HFF-Myc (cell line): ENCODE data around the gene ZNF507.

Source experiments
- DNase-seq: peaks from one replicate; pipeline ENCODE4 v3.0.0-alpha.2; 2011; ENCODE audit warnings: low read depth; ENCODE audit errors: extremely low read depth
- H3K4me3 ChIP-seq: replicated peaks from 2 replicates; pipeline ENCODE4 v1.5.1; 2011; ENCODE audit warnings: low read depth, mild to moderate bottlenecking, control low read depth, low read length
- CTCF ChIP-seq: IDR thresholded peaks from 2 replicates; pipeline ENCODE4 v1.5.1; 2012; ENCODE audit warnings: mild to moderate bottlenecking, low read depth, low read length, control low read depth; ENCODE audit errors: missing control alignments

Gene ZNF507

GRCh38 chr19:32401992-32402391 is 56.6 kb downstream of the ZNF507 start:
- no peak overlapping the region for H3K4me3 ChIP-seq
- no peak for TF ChIP-seq CTCF
- no peak for DNase-seq

- no peak for TF ChIP-seq CTCF
- H3K4me3 ChIP-seq, result no peak overlapping the region
- no peak for DNase-seq
Measured at GRCh38 chr19:32403291-32403995, 58.0 kb downstream of the ZNF507 start.

GRCh38 chr19:32404213-32404932 is 59.0 kb downstream of the ZNF507 start:
- TF ChIP-seq CTCF, result no peak
- no peak for DNase-seq
- H3K4me3 ChIP-seq, result peak overlapping the region; percentile 82

GRCh38 chr19:32404933-32405430 is 59.6 kb downstream of the ZNF507 start:
- H3K4me3 ChIP-seq, result peak overlapping the region; percentile 82
- no peak for TF ChIP-seq CTCF
- DNase-seq, result no peak

GRCh38 chr19:32405431-32406160 is 60.2 kb downstream of the ZNF507 start, which contains the start of gene DPY19L3:
TSS of gene DPY19L3 (plus strand) at chr19:32405770. CDS start at chr19:32408254, 2,484 bp downstream.
- DNase-seq, result peak; percentile 74
- TF ChIP-seq CTCF, result no peak
- peak within 1 kb of the TSS; percentile 82 for H3K4me3 ChIP-seq

- no peak for TF ChIP-seq CTCF
- no peak for DNase-seq
- H3K4me3 ChIP-seq, result peak overlapping the region; percentile 82
Measured at GRCh38 chr19:32406161-32407003, 61.0 kb downstream of the ZNF507 start.
